Neural progenitor cell (in vitro differentiated cells): ENCODE measurements around the gene NTM.
"Not testable (repeated sequence)": the region's sequence is repeated elsewhere in the genome, so short reads cannot be mapped to it uniquely, and the experiment has no call there.

Experiments
- EZH2phosphoT487 ChIP-seq: fragments of 200-600 bp; sonication (generic); IDR thresholded peaks from 2 replicates; pipeline ENCODE4 v1.6.1; 2017; ENCODE audit warnings: antibody characterized with exemption
- TF ChIP-seq, protein P1 (sequence below): fragments of 200-600 bp; sonication (generic); IDR thresholded peaks from 2 replicates; pipeline ENCODE4 v1.5.1; 2017; ENCODE audit warnings: antibody characterized with exemption, mild to moderate bottlenecking

DNA sequence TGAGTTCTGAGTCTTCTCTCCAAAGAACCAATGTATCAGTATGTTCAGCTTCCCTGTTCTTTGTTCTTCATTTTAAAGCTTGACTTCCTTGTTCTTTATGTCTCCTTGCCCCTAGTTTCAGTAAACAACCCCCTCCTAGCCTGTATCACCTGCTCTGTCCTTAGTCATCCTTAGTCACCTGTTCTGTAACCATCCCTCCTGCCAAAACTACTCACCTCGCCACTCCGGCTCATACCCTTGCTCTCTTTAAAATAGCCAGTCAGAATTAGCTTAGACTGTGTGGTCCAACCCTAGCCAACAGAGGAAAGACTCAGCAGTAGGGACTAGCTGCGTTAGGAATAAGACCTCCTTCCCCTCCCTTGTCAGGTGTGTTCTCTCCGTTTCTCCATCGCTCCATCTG lies 127.3 kb downstream of the NTM start:
- TF ChIP-seq, protein P1, sequence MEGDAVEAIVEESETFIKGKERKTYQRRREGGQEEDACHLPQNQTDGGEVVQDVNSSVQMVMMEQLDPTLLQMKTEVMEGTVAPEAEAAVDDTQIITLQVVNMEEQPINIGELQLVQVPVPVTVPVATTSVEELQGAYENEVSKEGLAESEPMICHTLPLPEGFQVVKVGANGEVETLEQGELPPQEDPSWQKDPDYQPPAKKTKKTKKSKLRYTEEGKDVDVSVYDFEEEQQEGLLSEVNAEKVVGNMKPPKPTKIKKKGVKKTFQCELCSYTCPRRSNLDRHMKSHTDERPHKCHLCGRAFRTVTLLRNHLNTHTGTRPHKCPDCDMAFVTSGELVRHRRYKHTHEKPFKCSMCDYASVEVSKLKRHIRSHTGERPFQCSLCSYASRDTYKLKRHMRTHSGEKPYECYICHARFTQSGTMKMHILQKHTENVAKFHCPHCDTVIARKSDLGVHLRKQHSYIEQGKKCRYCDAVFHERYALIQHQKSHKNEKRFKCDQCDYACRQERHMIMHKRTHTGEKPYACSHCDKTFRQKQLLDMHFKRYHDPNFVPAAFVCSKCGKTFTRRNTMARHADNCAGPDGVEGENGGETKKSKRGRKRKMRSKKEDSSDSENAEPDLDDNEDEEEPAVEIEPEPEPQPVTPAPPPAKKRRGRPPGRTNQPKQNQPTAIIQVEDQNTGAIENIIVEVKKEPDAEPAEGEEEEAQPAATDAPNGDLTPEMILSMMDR = not testable (repeated sequence)
- not testable (repeated sequence) for TF ChIP-seq EZH2phosphoT487
